OCI-LY7 (cell line): ENCODE data around the gene DDX23. TPM values are rescaled to one million over a fixed set of nuclear protein-coding genes. Genes with fewer than 3 reads are reported as not detected.

Experiments used
- BruUV-seq: library from RNA; stranded (reverse); fragments of 400-500 nt; replicated peaks from 2 replicates; lab custom pipeline; 2021; lab: Mats Ljungman, UMichigan
- CTCF ChIA-PET: fragments of 300-600 bp; sonication (Branson Sonifier 250); formaldehyde crosslinking; loops from one replicate; lab custom pipeline; 2022; ENCODE audit warnings: antibody characterized with exemption; ENCODE audit not compliant: unreplicated experiment; lab: Charles Lee
- POLR2A ChIA-PET: fragments of 300-600 bp; sonication (Branson Sonifier 250); formaldehyde crosslinking; loops from one replicate; lab custom pipeline; 2022; ENCODE audit warnings: antibody characterized with exemption; lab: Charles Lee
- DNase-seq: peaks from one replicate; pipeline ENCODE4 v3.0.0-alpha.2; 2015; ENCODE audit warnings: low spot score
- H2AFZ ChIP-seq: fragments of 200-600 bp; sonication (generic), shearing (Covaris generic); 2 replicates; pipeline ENCODE4 v1.6.1; 2014; ENCODE audit warnings: mild to moderate bottlenecking, antibody characterized with exemption, low read length, moderate library complexity
- H3K27ac ChIP-seq: fragments of 200-600 bp; sonication (generic); 2 replicates; pipeline ENCODE4 v1.5.1; 2014; ENCODE audit warnings: mixed run types, low read depth, mild to moderate bottlenecking, moderate library complexity, low read length, inconsistent platforms; ENCODE audit not compliant: poor library complexity, severe bottlenecking
- H3K36me3 ChIP-seq: fragments of 200-600 bp; sonication (generic); 2 replicates; pipeline ENCODE4 v1.6.1; 2014; ENCODE audit warnings: mild to moderate bottlenecking, antibody characterized with exemption, low read length, moderate library complexity, mixed read lengths; ENCODE audit not compliant: insufficient read depth
- H3K4me1 ChIP-seq: fragments of 200-600 bp; sonication (generic); 2 replicates; pipeline ENCODE4 v1.5.1; 2014; ENCODE audit warnings: mild to moderate bottlenecking, low read length; ENCODE audit not compliant: insufficient read depth, poor library complexity, severe bottlenecking
- H3K4me2 ChIP-seq: fragments of 200-600 bp; sonication (generic); 2 replicates; pipeline ENCODE4 v1.6.1; 2014; ENCODE audit warnings: mild to moderate bottlenecking, low read length
- H3K4me3 ChIP-seq: fragments of 200-600 bp; sonication (generic); 2 replicates; pipeline ENCODE4 v1.5.1; 2014; ENCODE audit warnings: mild to moderate bottlenecking, low read depth, low read length; ENCODE audit not compliant: poor library complexity, severe bottlenecking
- H3K79me2 ChIP-seq: fragments of 200-600 bp; sonication (generic); 2 replicates; pipeline ENCODE4 v1.6.1; 2016; ENCODE audit warnings: low read depth, mild to moderate bottlenecking, low read length, moderate library complexity, mixed read lengths; ENCODE audit not compliant: insufficient read depth
- H3K9me2 ChIP-seq: fragments of 200-600 bp; sonication (generic); 2 replicates; pipeline ENCODE4 v1.6.1; 2016; ENCODE audit warnings: mild to moderate bottlenecking, low read length, mixed read lengths; ENCODE audit not compliant: insufficient read depth
- H3K9me3 ChIP-seq: fragments of 200-600 bp; sonication (generic); 2 replicates; pipeline ENCODE4 v1.6.1; 2014; ENCODE audit warnings: mild to moderate bottlenecking, mixed run types, low read length, mixed read lengths
- H4K20me1 ChIP-seq: fragments of 200-600 bp; sonication (generic); 2 replicates; pipeline ENCODE4 v1.6.1; 2014; ENCODE audit warnings: mild to moderate bottlenecking, antibody characterized with exemption, low read length, moderate library complexity, mixed read lengths; ENCODE audit not compliant: insufficient read depth
- EZH2phosphoT487 ChIP-seq: fragments of 200-600 bp; sonication (generic); IDR thresholded peaks from 2 replicates; pipeline ENCODE4 v1.6.1; 2018; ENCODE audit warnings: low read depth, borderline replicate concordance, mild to moderate bottlenecking, mixed run types, antibody characterized with exemption, low read length, moderate library complexity, mixed read lengths
- intact Hi-C: fragments of 100-400 bp; cut with micrococcal nuclease; formaldehyde crosslinking; loops from one replicate; pipeline ENCODE4 v1.10.0; 2022; ENCODE audit not compliant: unreplicated experiment
- total RNA-seq, 2 experiments: library from RNA; depleted of rRNA in 1 of 2; stranded (reverse); fragments of >200 nt in 1 of 2; shearing (Covaris generic) in 1 of 2; gene quantifications; 2 replicates each; pipeline ENCODE4 v1.2.3, GENCODE V29; 2014 to 2022
- TF ChIP-seq, protein P1 (sequence below): fragments of 200-600 bp; sonication (generic); conservative IDR thresholded peaks from 2 replicates; pipeline ENCODE4 v1.5.1; 2014; ENCODE audit warnings: mild to moderate bottlenecking, antibody characterized with exemption, low read length, moderate library complexity, mixed read lengths

DDX23 gene
- total RNA-seq, 2 experiments from 2014 or later, result 91.1 to 119 TPM

DNA sequence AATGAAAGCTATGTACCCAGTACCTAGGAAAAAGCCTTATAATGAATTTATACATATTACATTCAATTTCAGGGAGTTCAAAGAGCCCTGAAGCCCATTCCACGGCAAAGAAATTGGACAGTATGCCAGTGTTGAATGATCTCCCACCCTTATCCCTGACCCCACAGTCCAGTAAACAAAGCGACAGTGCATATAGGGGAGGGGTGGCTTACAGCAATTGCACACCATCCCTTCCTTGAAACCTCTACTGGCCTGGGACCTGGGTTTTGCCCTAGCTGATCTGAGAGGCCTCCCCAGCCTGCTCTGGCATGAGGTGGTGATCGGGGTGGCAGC is 31.0 kb upstream of the DDX23 start:
- intact Hi-C loops, result no loop called here
- H3K36me3 ChIP-seq, result no peaks in the 10 kb centered on the region
- H3K9me2 ChIP-seq, result no peaks in the 10 kb centered on the region
- H2AFZ ChIP-seq, result no peak overlapping the region
- H3K4me3 ChIP-seq, result no peak overlapping the region
- no peak overlapping the region for H3K27ac ChIP-seq
- H3K4me1 ChIP-seq, result no peaks in the 10 kb centered on the region
- no peaks in the 10 kb centered on the region for H4K20me1 ChIP-seq
- no TSS peak for BruUV-seq
- no peak overlapping the region for H3K4me2 ChIP-seq
- ChIA-PET POLR2A (interaction anchor here (0.9 to 1.6 kb wide), 2 partner anchors 17 to 30 kb away, joined by 4 to 8 read pairs; partner anchors contain the start of genes DDX23 and RND1), CTCF (no interaction called here)
- no peaks in the 10 kb centered on the region for H3K9me3 ChIP-seq
- no peak for DNase-seq
- H3K79me2 ChIP-seq, result no peaks in the 10 kb centered on the region
- TF ChIP-seq EZH2phosphoT487, result no peak
- TF ChIP-seq, protein P1, sequence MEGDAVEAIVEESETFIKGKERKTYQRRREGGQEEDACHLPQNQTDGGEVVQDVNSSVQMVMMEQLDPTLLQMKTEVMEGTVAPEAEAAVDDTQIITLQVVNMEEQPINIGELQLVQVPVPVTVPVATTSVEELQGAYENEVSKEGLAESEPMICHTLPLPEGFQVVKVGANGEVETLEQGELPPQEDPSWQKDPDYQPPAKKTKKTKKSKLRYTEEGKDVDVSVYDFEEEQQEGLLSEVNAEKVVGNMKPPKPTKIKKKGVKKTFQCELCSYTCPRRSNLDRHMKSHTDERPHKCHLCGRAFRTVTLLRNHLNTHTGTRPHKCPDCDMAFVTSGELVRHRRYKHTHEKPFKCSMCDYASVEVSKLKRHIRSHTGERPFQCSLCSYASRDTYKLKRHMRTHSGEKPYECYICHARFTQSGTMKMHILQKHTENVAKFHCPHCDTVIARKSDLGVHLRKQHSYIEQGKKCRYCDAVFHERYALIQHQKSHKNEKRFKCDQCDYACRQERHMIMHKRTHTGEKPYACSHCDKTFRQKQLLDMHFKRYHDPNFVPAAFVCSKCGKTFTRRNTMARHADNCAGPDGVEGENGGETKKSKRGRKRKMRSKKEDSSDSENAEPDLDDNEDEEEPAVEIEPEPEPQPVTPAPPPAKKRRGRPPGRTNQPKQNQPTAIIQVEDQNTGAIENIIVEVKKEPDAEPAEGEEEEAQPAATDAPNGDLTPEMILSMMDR, result no peak

DNA sequence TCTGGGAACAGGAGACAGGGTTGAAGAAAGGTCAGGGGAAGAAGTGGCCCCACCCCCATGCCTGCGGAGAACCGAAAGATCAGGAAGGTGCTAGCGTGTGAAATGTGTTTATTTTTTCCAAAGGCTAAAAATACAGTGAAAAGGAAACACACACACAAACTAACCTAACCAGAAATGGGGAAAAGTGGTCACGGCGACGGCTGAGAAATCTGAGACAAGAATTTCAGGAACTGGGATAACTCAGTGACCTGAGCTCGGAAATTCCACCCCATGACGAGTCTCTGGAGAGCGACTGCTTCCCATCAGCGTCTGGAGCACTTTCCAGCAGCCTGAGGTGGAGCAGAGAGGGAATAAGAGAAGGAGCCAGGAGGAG is 30.3 kb upstream of the DDX23 start:
- H3K36me3 ChIP-seq, result no peaks in the 10 kb centered on the region
- intact Hi-C loops, result no loop called here
- ChIA-PET POLR2A (no interaction called here), CTCF (no interaction called here)
- BruUV-seq, result no TSS peak
- H3K27ac ChIP-seq, result no peak overlapping the region
- no peaks in the 10 kb centered on the region for H3K79me2 ChIP-seq
- no peak for DNase-seq
- TF ChIP-seq, protein P1, result no peak
- H2AFZ ChIP-seq, result no peak overlapping the region
- H3K4me2 ChIP-seq, result no peak overlapping the region
- no peaks in the 10 kb centered on the region for H3K4me1 ChIP-seq
- no peaks in the 10 kb centered on the region for H3K9me2 ChIP-seq
- no peak overlapping the region for H3K4me3 ChIP-seq
- H3K9me3 ChIP-seq, result no peaks in the 10 kb centered on the region
- no peaks in the 10 kb centered on the region for H4K20me1 ChIP-seq

DNA sequence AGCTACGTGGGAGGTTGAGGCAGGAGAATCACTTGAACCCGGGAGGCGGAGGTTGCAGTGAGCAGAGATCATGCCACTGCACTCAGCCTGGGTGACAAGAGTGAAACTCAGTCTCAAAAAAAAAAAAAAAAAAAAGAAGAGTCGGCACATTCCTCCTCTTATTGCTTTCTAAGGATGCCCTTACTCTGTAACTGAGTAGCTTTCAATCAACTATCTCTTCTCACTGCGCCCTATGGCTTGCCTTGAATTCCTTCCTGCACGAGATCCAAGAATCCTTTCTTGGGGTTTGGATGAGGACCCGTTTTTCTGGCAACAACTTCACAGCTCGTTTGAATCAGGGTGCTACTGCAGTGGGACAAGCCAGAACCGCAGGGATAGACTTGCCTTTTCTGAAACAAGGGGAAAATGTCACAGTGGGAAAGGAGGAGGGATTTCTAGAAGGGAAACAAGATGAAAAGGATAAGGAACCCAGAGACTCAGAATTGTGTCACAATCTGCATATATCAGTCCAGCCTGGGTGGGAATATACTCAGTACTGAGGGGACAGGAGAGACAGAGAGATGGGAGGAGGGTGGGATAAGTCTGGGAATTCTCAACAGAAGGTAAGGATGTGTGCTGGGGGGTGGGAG is 29.8 kb upstream of the DDX23 start:
- H3K36me3 ChIP-seq, result no peaks in the 10 kb centered on the region
- no peak overlapping the region for H3K4me2 ChIP-seq
- no peaks in the 10 kb centered on the region for H3K4me1 ChIP-seq
- ChIA-PET CTCF (interaction anchor here (0.7 kb wide), 1 partner anchor 9 kb away, joined by 3 read pairs; no protein-coding TSS in a partner anchor), POLR2A (interaction anchor here (1.0 to 1.2 kb wide), 2 partner anchors 17 to 29 kb away, joined by 3 to 4 read pairs; no protein-coding TSS in a partner anchor)
- H4K20me1 ChIP-seq, result no peaks in the 10 kb centered on the region
- DNase-seq, result no peak
- TF ChIP-seq, protein P1, result no peak
- TF ChIP-seq EZH2phosphoT487, result no peak
- no TSS peak for BruUV-seq
- no peak overlapping the region for H2AFZ ChIP-seq
- H3K79me2 ChIP-seq, result no peaks in the 10 kb centered on the region
- no peak overlapping the region for H3K27ac ChIP-seq
- H3K4me3 ChIP-seq, result no peak overlapping the region
- no peaks in the 10 kb centered on the region for H3K9me3 ChIP-seq
- H3K9me2 ChIP-seq, result no peaks in the 10 kb centered on the region
- intact Hi-C loops, result no loop called here
